HG02763 (cell line): ENCODE measurements around the gene SLC23A3.

Experiments
- ATAC-seq: cut with Tn5 transposase; IDR thresholded peaks from one replicate; pipeline ENCODE4 v1.9.1; 2021; ENCODE audit warnings: mild to moderate bottlenecking, moderate library complexity; ENCODE audit not compliant: unreplicated experiment

The SLC23A3 gene

GRCh38 chr2:219176818-219177551, 7.2 kb upstream of the SLC23A3 start, which contains the start of gene CNPPD1:
TSS of gene CNPPD1 (minus strand) at chr2:219176925. CDS start at chr2:219176828, 97 bp downstream.
- ATAC-seq: peak; percentile 65

GRCh38 chr2:219175928-219176817, 6.3 kb upstream of the SLC23A3 start:
- peak; percentile 11 for ATAC-seq

- ATAC-seq: no peak
These were observed 5.7 kb upstream of the SLC23A3 start for GRCh38 chr2:219175486-219175885.

- no peak for ATAC-seq
These were observed 5.0 kb upstream of the SLC23A3 start for GRCh38 chr2:219174801-219175200.

- no peak for ATAC-seq
These were observed 4.3 kb upstream of the SLC23A3 start for GRCh38 chr2:219174146-219174545.

GRCh38 chr2:219173176-219173575, 3.3 kb upstream of the SLC23A3 start:
- no peak for ATAC-seq

GRCh38 chr2:219172231-219173154, 2.7 kb upstream of the SLC23A3 start:
- no peak for ATAC-seq

GRCh38 chr2:219171231-219171651, 1.4 kb upstream of the SLC23A3 start:
- no peak for ATAC-seq

GRCh38 chr2:219168932-219169331, 897 bp downstream of the SLC23A3 start:
- ATAC-seq: no peak

GRCh38 chr2:219168526-219168925, 1.3 kb downstream of the SLC23A3 start:
- ATAC-seq: no peak

GRCh38 chr2:219167997-219168396, 1.8 kb downstream of the SLC23A3 start:
- ATAC-seq: no peak

- ATAC-seq: no peak
These were observed 4.5 kb downstream of the SLC23A3 start for GRCh38 chr2:219165058-219165911.

GRCh38 chr2:219163156-219163555, 6.7 kb downstream of the SLC23A3 start:
- ATAC-seq: no peak

GRCh38 chr2:219161097-219161496, 8.7 kb downstream of the SLC23A3 start:
- ATAC-seq: no peak

- ATAC-seq: peak; percentile 83
These were observed 9.4 kb downstream of the SLC23A3 start, which contains the start of gene NHEJ1 for GRCh38 chr2:219160186-219161017. TSS of gene NHEJ1 (minus strand) at chr2:219160815. CDS start at chr2:219158362, 2,453 bp downstream.

- no peak for ATAC-seq
These were observed 10.1 kb downstream of the SLC23A3 start for GRCh38 chr2:219159771-219160185.

- no peak for ATAC-seq
These were observed 11.2 kb downstream of the SLC23A3 start for GRCh38 chr2:219158586-219158985.

- no peak for ATAC-seq
These were observed 11.8 kb downstream of the SLC23A3 start for GRCh38 chr2:219158025-219158424.

GRCh38 chr2:219157396-219157795, 12.4 kb downstream of the SLC23A3 start:
- no peak for ATAC-seq
